ENCODE measurements around the gene CHMP5. TPM values are rescaled to one million over a fixed set of nuclear protein-coding genes. Genes with fewer than 3 reads are reported as not detected.
A peak's percentile ranks its signal among the peaks of the same experiment; 100 is the strongest.

CHMP5 gene
- total RNA-seq, 3 donors from 2014 or later (not counting 1 experiment from before 2014, with no cell fraction given), result 21.3 to 24.5 (median 24.0) TPM

DNA sequence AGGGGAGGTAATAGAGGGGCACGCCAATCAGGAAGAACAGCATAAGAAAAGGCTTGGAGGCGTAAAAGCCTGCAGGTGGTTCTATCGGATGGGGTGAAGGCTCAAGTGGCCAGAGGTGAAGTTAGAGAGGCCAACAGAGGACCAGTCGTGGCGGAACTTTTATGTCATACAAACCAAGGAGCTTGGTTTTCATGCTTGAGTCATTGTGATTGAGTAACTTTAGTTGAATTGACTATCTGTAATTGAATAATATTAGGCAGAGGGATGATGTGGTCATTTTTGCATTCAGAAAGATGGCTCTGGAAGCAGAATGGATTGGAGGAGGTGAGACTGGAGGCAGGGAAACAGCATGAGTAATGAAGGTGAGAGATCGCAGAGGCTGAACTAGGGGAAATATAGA, 32.0 kb upstream of the CHMP5 start:
- no peak overlapping the region for H3K4me3 Mint-ChIP-seq
- WGBS (ENCODE audit: insufficient coverage), result 92% methylated on average over 6 of the region's 6 CpGs

GRCh38 chr9:33233626-33234342, 31.1 kb upstream of the CHMP5 start:
- H3K27me3 ChIP-seq (ENCODE audit: control insufficient read depth, insufficient read depth, low read length), result no peaks in the 10 kb centered on the region
- H3K9me3 Mint-ChIP-seq, result no peaks in the 10 kb centered on the region
- intact Hi-C loops (cut with micrococcal nuclease), result no loop called here
- H3K36me3 Mint-ChIP-seq, result no peaks in the 10 kb centered on the region
- no peak overlapping the region for H3K4me3 ChIP-seq (ENCODE audit: low read length)
- DNase-seq (peak in 1 of 2 donors; percentile 16), ATAC-seq (no peak)
- H3K27ac Mint-ChIP-seq, result no peak overlapping the region
- no peaks in the 10 kb centered on the region for H3K36me3 ChIP-seq (ENCODE audit: control insufficient read depth, insufficient read depth, low read length)
- H3K4me3 Mint-ChIP-seq, result no peak overlapping the region
- TF ChIP-seq, protein P1, sequence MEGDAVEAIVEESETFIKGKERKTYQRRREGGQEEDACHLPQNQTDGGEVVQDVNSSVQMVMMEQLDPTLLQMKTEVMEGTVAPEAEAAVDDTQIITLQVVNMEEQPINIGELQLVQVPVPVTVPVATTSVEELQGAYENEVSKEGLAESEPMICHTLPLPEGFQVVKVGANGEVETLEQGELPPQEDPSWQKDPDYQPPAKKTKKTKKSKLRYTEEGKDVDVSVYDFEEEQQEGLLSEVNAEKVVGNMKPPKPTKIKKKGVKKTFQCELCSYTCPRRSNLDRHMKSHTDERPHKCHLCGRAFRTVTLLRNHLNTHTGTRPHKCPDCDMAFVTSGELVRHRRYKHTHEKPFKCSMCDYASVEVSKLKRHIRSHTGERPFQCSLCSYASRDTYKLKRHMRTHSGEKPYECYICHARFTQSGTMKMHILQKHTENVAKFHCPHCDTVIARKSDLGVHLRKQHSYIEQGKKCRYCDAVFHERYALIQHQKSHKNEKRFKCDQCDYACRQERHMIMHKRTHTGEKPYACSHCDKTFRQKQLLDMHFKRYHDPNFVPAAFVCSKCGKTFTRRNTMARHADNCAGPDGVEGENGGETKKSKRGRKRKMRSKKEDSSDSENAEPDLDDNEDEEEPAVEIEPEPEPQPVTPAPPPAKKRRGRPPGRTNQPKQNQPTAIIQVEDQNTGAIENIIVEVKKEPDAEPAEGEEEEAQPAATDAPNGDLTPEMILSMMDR (IDR thresholded peaks at IDR 0.05), result no peak
- no peak overlapping the region for H3K27ac ChIP-seq (ENCODE audit: low read length)
- H3K27me3 Mint-ChIP-seq (ENCODE audit: low read depth in 2 of 2), result peaks cover 6 to 12% of the 10 kb centered on the region in 2 donors
- no peaks in the 10 kb centered on the region for H3K4me1 Mint-ChIP-seq
- 57% methylated on average over 1 of the region's 1 CpG for WGBS (ENCODE audit: insufficient coverage)
- H3K4me1 ChIP-seq (ENCODE audit: control insufficient read depth, insufficient read depth, low read length), result no peaks in the 10 kb centered on the region
- H3K9me3 ChIP-seq (ENCODE audit: control insufficient read depth, insufficient read depth, low read length), result no peaks in the 10 kb centered on the region

More for the DNA sequence above, 32.0 kb upstream of the CHMP5 start:
- ATAC-seq (no peak), DNase-seq (no peak)
- H3K36me3 ChIP-seq (ENCODE audit: control insufficient read depth, insufficient read depth, low read length), result no peaks in the 10 kb centered on the region
- Mint-ChIP-seq H3K36me3 (no peaks in the 10 kb centered on the region), H3K4me1 (no peaks in the 10 kb centered on the region), H3K27me3 (ENCODE audit: low read depth in 2 of 2) (peaks cover 6 to 12% of the 10 kb centered on the region in 2 donors), H3K27ac (no peak overlapping the region), H3K9me3 (no peaks in the 10 kb centered on the region)
- H3K27ac ChIP-seq (ENCODE audit: low read length), result no peak overlapping the region
- no peaks in the 10 kb centered on the region for H3K9me3 ChIP-seq (ENCODE audit: control insufficient read depth, insufficient read depth, low read length)
- no peak overlapping the region for H3K4me3 ChIP-seq (ENCODE audit: low read length)
- intact Hi-C loops (cut with micrococcal nuclease), result no loop called here
- no peaks in the 10 kb centered on the region for H3K27me3 ChIP-seq (ENCODE audit: control insufficient read depth, insufficient read depth, low read length)
- TF ChIP-seq, protein P1 (IDR thresholded peaks at IDR 0.05), result no peak
- no peaks in the 10 kb centered on the region for H3K4me1 ChIP-seq (ENCODE audit: control insufficient read depth, insufficient read depth, low read length)

- Histone ChIP-seq H3K4me1 (ENCODE audit: control insufficient read depth, insufficient read depth, low read length) (no peaks in the 10 kb centered on the region), H3K27ac (ENCODE audit: low read length) (no peak overlapping the region), H3K9me3 (ENCODE audit: control insufficient read depth, insufficient read depth, low read length) (no peaks in the 10 kb centered on the region), H3K27me3 (ENCODE audit: control insufficient read depth, insufficient read depth, low read length) (no peaks in the 10 kb centered on the region), H3K36me3 (ENCODE audit: control insufficient read depth, insufficient read depth, low read length) (no peaks in the 10 kb centered on the region), H3K4me3 (ENCODE audit: low read length) (no peak overlapping the region)
- ATAC-seq, result no peak
- Mint-ChIP-seq H3K4me1 (no peaks in the 10 kb centered on the region), H3K27ac (no peak overlapping the region), H3K36me3 (no peaks in the 10 kb centered on the region), H3K27me3 (ENCODE audit: low read depth in 2 of 2) (peaks cover 6 to 12% of the 10 kb centered on the region in 2 donors), H3K4me3 (no peak overlapping the region), H3K9me3 (no peaks in the 10 kb centered on the region)
- TF ChIP-seq, protein P1 (IDR thresholded peaks at IDR 0.05), result no peak
- WGBS (ENCODE audit: insufficient coverage), result 80% methylated on average over 8 of the region's 9 CpGs
- intact Hi-C loops (cut with micrococcal nuclease), result no loop called here
- DNase-seq, result no peak
Measured at GRCh38 chr9:33234511-33235467, 30.1 kb upstream of the CHMP5 start.
